Liver (tissue), 9 donors: ENCODE results near the gene ADCY7. TPM values are rescaled to one million over a fixed set of nuclear protein-coding genes. Genes with fewer than 3 reads are reported as not detected.

Experiments used
- DNase-seq: peaks from one replicate; pipeline ENCODE4 v3.0.0-alpha.2; 2017; ENCODE audit warnings: low spot score
- H3K27ac ChIP-seq, 2 donors: one replicate each; pipeline ENCODE4 v1.7.0; 2013; ENCODE audit warnings: inconsistent platforms in 2 of 2, low read length in 2 of 2, control low read depth in 1 of 2, low read depth in 1 of 2, mild to moderate bottlenecking in 1 of 2
- H3K27me3 ChIP-seq, 4 donors: one replicate each; pipeline versions ENCODE4 v1.6.1 to v1.7.0; 2013; ENCODE audit warnings: low read length in 3 of 4, inconsistent platforms in 1 of 4, mild to moderate bottlenecking in 1 of 4, moderate library complexity in 1 of 4; ENCODE audit not compliant: control insufficient read depth in 4 of 4, insufficient read depth in 4 of 4
- H3K36me3 ChIP-seq, 4 donors: one replicate each; pipeline versions ENCODE4 v1.6.1 to v1.7.0; 2013; ENCODE audit warnings: low read length in 3 of 4, mild to moderate bottlenecking in 3 of 4, low read depth in 1 of 4, moderate library complexity in 1 of 4; ENCODE audit not compliant: control insufficient read depth in 4 of 4, insufficient read depth in 3 of 4
- H3K4me1 ChIP-seq, 4 donors: one replicate each; pipeline versions ENCODE4 v1.6.1 to v1.7.0; 2013; ENCODE audit warnings: low read length in 3 of 4, mild to moderate bottlenecking in 3 of 4, moderate library complexity in 1 of 4; ENCODE audit not compliant: control insufficient read depth in 4 of 4, insufficient read depth in 4 of 4
- H3K4me3 ChIP-seq, 3 donors: one replicate each; pipeline versions ENCODE4 v1.6.1 to v1.7.0; 2013; ENCODE audit warnings: low read length in 3 of 3, control low read depth in 1 of 3, low read depth in 1 of 3, mild to moderate bottlenecking in 1 of 3
- H3K9ac ChIP-seq, 2 donors: one replicate each; pipeline ENCODE4 v1.7.0; 2013; ENCODE audit warnings: low read length in 2 of 2, mild to moderate bottlenecking in 2 of 2, moderate library complexity in 2 of 2, control low read depth in 1 of 2, low read depth in 1 of 2
- H3K9me3 ChIP-seq, 4 donors: one replicate each; pipeline versions ENCODE4 v1.6.1 to v1.7.0; 2013; ENCODE audit warnings: low read length in 3 of 4; ENCODE audit not compliant: control insufficient read depth in 4 of 4
- ATF3 ChIP-seq: IDR thresholded peaks from 2 replicates; pipeline ENCODE4 v1.6.1; 2016; ENCODE audit warnings: antibody characterized with exemption
- CTCF ChIP-seq: fragments of 150-350 bp; IDR thresholded peaks from 2 replicates; pipeline ENCODE4 v1.5.1; 2017; ENCODE audit warnings: improper control_type of control experiment, low read depth, low read length; ENCODE audit not compliant: missing input control
- EGR1 ChIP-seq, 2 donors: IDR thresholded peaks; 2 replicates each; pipeline ENCODE4 v1.6.1; 2016 to 2018; ENCODE audit warnings: antibody characterized with exemption in 2 of 2, low read depth in 2 of 2
- FOXA1 ChIP-seq: IDR thresholded peaks from 2 replicates; pipeline ENCODE4 v1.6.1; 2016; ENCODE audit warnings: antibody characterized with exemption
- FOXA2 ChIP-seq: IDR thresholded peaks from 2 replicates; pipeline ENCODE4 v1.6.1; 2016; ENCODE audit warnings: antibody characterized with exemption
- GABPA ChIP-seq, 2 donors: IDR thresholded peaks in 1 of 2; conservative IDR thresholded peaks in 1 of 2; 2 replicates each; pipeline ENCODE4 v1.6.1; 2016; ENCODE audit warnings: antibody characterized with exemption in 2 of 2, mild to moderate bottlenecking in 1 of 2, moderate library complexity in 1 of 2
- HNF4A ChIP-seq, 2 donors: conservative IDR thresholded peaks; 2 replicates each; pipeline ENCODE4 v1.6.1; 2016; ENCODE audit warnings: antibody characterized with exemption in 2 of 2, mild to moderate bottlenecking in 2 of 2
- HNF4G ChIP-seq: IDR thresholded peaks from 2 replicates; pipeline ENCODE4 v1.6.1; 2016; ENCODE audit warnings: antibody characterized with exemption
- JUND ChIP-seq, 2 donors: IDR thresholded peaks; 2 replicates each; pipeline ENCODE4 v1.6.1; 2016; ENCODE audit warnings: antibody characterized with exemption in 2 of 2
- MAX ChIP-seq: IDR thresholded peaks from 2 replicates; pipeline ENCODE4 v1.6.1; 2016; ENCODE audit warnings: antibody characterized with exemption
- NR2F2 ChIP-seq: IDR thresholded peaks from 2 replicates; pipeline ENCODE4 v1.6.1; 2016; ENCODE audit warnings: antibody characterized with exemption
- RAD21 ChIP-seq, 2 donors: IDR thresholded peaks; 2 replicates each; pipeline ENCODE4 v1.6.1; 2016; ENCODE audit warnings: antibody characterized with exemption in 2 of 2, mild to moderate bottlenecking in 2 of 2
- REST ChIP-seq: IDR thresholded peaks from 2 replicates; pipeline ENCODE4 v1.6.1; 2016; ENCODE audit warnings: antibody characterized with exemption, mild to moderate bottlenecking
- RXRA ChIP-seq, 2 donors: IDR thresholded peaks; 2 replicates each; pipeline ENCODE4 v1.6.1; 2017 to 2018; ENCODE audit warnings: antibody characterized with exemption in 2 of 2, mild to moderate bottlenecking in 1 of 2
- SP1 ChIP-seq: IDR thresholded peaks from 2 replicates; pipeline ENCODE4 v1.6.1; 2018; ENCODE audit warnings: antibody characterized with exemption, mild to moderate bottlenecking
- TAF1 ChIP-seq: conservative IDR thresholded peaks from 2 replicates; pipeline ENCODE4 v1.6.1; 2016; ENCODE audit warnings: antibody characterized with exemption, mild to moderate bottlenecking
- YY1 ChIP-seq: IDR thresholded peaks from 2 replicates; pipeline ENCODE4 v1.6.1; 2016; ENCODE audit warnings: antibody characterized with exemption, mild to moderate bottlenecking
- WGBS: extraction: QIAGEN DNeasy Blood & Tissue Kit; methylation state at CpG from one replicate; pipeline ENCODE4 v1.1.7; 2013; 5-methylcytosine and 5-hydroxymethylcytosine counted together
- polyA plus RNA-seq, 2 donors: library from polyadenylated mRNA; stranded (reverse) in 1 of 2; unstranded in 1 of 2; fragments of 200-250 nt in 1 of 2; fragments of >200 nt in 1 of 2; fragmentation: Nextera tagmentation in 1 of 2; extraction: Ambion mirVana in 1 of 2; gene quantifications; one replicate each; pipeline versions ENCODE4 v1.2.1 to v1.2.3, GENCODE V29; 2013 to 2015
- total RNA-seq, 2 donors: library from RNA; depleted of rRNA; stranded (reverse); fragments of >200 nt; gene quantifications; one replicate each; pipeline ENCODE4 v1.2.3, GENCODE V29; 2014
- donor health status: healthy.
- donor health status: healthy.
- donor health status: healthy.
- donor health status: healthy.
- donor health status: healthy.

Gene ADCY7
- total and polyA plus RNA-seq, 4 donors = 1.8 to 43.9 (median 7.4) TPM

- no peak for TF ChIP-seq HNF4G
- TF ChIP-seq ATF3 = no peak
- 91% methylated on average over 8 of the region's 8 CpGs for WGBS
- Histone ChIP-seq H3K9ac (no peak overlapping the region), H3K9me3 (no peaks in the 10 kb centered on the region), H3K36me3 (peaks cover 0 to 31% (median 25%) of the 10 kb centered on the region in 4 donors), H3K27ac (no peak overlapping the region), H3K27me3 (no peaks in the 10 kb centered on the region), H3K4me3 (no peak overlapping the region), H3K4me1 (peaks cover 0 to 3% (median 0%) of the 10 kb centered on the region in 4 donors)
- DNase-seq = no peak
Measured at GRCh38 chr16:50335196-50335958, 69.0 kb downstream of the ADCY7 start.

- Histone ChIP-seq H3K27me3 (no peaks in the 10 kb centered on the region), H3K36me3 (peaks cover 0 to 31% (median 25%) of the 10 kb centered on the region in 4 donors), H3K4me3 (no peak overlapping the region), H3K4me1 (peaks cover 0 to 3% (median 0%) of the 10 kb centered on the region in 4 donors), H3K9me3 (no peaks in the 10 kb centered on the region), H3K9ac (no peak overlapping the region), H3K27ac (no peak overlapping the region)
- 90% methylated on average over 1 of the region's 1 CpG for WGBS
- no peak for TF ChIP-seq ATF3
- TF ChIP-seq FOXA2 = no peak
- TF ChIP-seq RXRA (IDR thresholded peaks at IDR 0.05) = no peak
- TF ChIP-seq CTCF = no peak
- no peak for TF ChIP-seq EGR1 (IDR thresholded peaks at IDR 0.05; ENCODE audit: low read depth in 2 of 2)
- DNase-seq = no peak
Measured at GRCh38 chr16:50336884-50337283, 70.5 kb downstream of the ADCY7 start.

GRCh38 chr16:50338371-50339231 lies 72.2 kb downstream of the ADCY7 start:
- no peaks in the 10 kb centered on the region for H3K27me3 ChIP-seq
- peaks cover 2 to 24% (median 19%) of the 10 kb centered on the region in 4 donors for H3K36me3 ChIP-seq
- DNase-seq = no peak
- H3K9ac ChIP-seq = no peak overlapping the region
- no peaks in the 10 kb centered on the region for H3K9me3 ChIP-seq
- H3K4me3 ChIP-seq = no peak overlapping the region
- WGBS = 88% methylated on average over 8 of the region's 8 CpGs
- peaks cover 0 to 3% (median 0%) of the 10 kb centered on the region in 4 donors for H3K4me1 ChIP-seq
- no peak overlapping the region for H3K27ac ChIP-seq
- TF ChIP-seq HNF4A (conservative IDR thresholded peaks at IDR 0.05) (no peak), RXRA (IDR thresholded peaks at IDR 0.05) (no peak), SP1 (no peak), TAF1 (no peak), EGR1 (IDR thresholded peaks at IDR 0.05; ENCODE audit: low read depth in 2 of 2) (no peak), FOXA1 (no peak), RAD21 (IDR thresholded peaks at IDR 0.05) (no peak), GABPA (IDR thresholded peaks at IDR 0.05 in 1 of 2, conservative IDR thresholded peaks at IDR 0.05 in 1 of 2) (no peak), JUND (IDR thresholded peaks at IDR 0.05) (no peak), NR2F2 (no peak), FOXA2 (no peak), MAX (no peak), REST (no peak), HNF4G (no peak), YY1 (no peak), ATF3 (no peak)
